Measurements from ENCODE around the gene LASP1NB.

LASP1NB gene

DNA sequence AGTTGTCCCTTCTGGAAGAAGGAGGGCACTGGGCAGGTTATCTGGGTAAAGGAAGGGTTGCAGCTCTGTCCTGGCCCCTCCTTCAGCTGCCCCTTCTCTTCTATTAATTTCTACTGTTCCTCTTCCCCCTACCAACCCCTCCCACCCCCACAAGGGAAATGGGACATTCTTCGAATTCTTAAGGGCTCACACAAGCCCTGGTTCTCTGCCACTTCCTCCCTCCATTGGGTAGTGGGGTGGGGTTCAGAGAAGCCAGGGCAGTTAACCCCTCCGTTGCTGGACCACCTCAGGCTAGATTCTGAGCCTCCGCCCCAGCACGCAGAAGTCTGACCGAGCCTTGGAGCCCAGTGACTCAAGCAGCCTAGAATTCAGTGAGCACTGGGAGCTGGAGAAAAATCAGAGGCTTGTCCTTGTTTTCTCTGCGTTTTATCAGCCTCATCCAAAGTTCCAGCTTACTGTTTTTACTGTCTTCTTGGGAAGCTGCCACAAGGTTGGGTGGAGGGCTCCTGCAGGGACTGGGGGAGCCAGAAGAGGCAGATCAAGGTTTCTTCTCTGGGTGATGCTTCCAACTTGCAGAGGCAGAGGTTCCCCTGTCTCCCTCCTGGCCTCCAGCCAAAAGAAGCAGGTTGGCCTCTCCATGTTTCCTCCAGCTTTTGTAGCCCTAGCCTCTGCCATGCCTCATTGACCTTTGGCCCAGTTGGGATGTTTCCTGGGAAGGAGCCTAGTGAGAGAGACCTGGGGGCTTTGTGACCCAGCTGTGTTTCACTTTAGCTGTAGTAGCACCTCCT lies 45.3 kb upstream of the LASP1NB start:
- CTCF ChIA-PET, result interaction anchor here (0.6 to 1.5 kb wide), 2 partner anchors 45 to 96 kb away, joined by 3 to 5 read pairs; partner anchors contain the start of gene LASP1NB
- Histone ChIP-seq H3K4me3 (ENCODE audit: low read depth in 2 of 2, low read length in 1 of 2) (peak overlapping the region in 1 of 2 experiments; percentile 27; a peak in 2 of 4 replicates), H3K9me3 (no peaks in the 10 kb centered on the region), H4K20me1 (ENCODE audit: insufficient read depth) (peaks cover 88% of the 10 kb centered on the region), H3K9me2 (no peaks in the 10 kb centered on the region), H3K36me3 (replicated peaks in 1 of 2; ENCODE audit: control insufficient read depth in 1 of 2, insufficient read depth in 2 of 2, low read length in 1 of 2) (peaks cover 10 to 47% of the 10 kb centered on the region in 2 experiments), H3K9ac (peak overlapping the region; percentile 1; the same call in 1 of the 2 replicates), H2AFZ (ENCODE audit: low read depth) (no peak overlapping the region), H3K27me3 (ENCODE audit: insufficient read depth) (no peaks in the 10 kb centered on the region), H3F3A (replicated peaks; ENCODE audit: insufficient read depth) (peaks cover 37% of the 10 kb centered on the region), H3K79me2 (ENCODE audit: insufficient read depth) (peaks cover 93% of the 10 kb centered on the region), H3K27ac (ENCODE audit: low read depth in 2 of 2, low read length in 1 of 2) (peak overlapping the region; percentile 13 to 63), H3K4me1 (ENCODE audit: control insufficient read depth in 1 of 2, insufficient read depth in 2 of 2, low read depth in 1 of 2, low read length in 1 of 2) (peaks cover 15 to 45% of the 10 kb centered on the region in 2 experiments; a peak in 3 of 4 replicates), H3K4me2 (peak overlapping the region; percentile 66)
- TF ChIP-seq, protein P1, sequence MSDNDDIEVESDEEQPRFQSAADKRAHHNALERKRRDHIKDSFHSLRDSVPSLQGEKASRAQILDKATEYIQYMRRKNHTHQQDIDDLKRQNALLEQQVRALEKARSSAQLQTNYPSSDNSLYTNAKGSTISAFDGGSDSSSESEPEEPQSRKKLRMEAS (IDR thresholded peaks at IDR 0.05; ENCODE audit: low read depth), result peak; percentile 45; the same call in 1 of the 2 replicates
- TF ChIP-seq RCOR1 (IDR thresholded peaks at IDR 0.05; ENCODE audit: low read length) (no peak), SMC3 (IDR thresholded peaks at IDR 0.05; ENCODE audit: low read depth, low read length) (no peak), JUND (IDR thresholded peaks at IDR 0.05) (peak; percentile 45; the same call in 1 of the 2 replicates), NFIC (IDR thresholded peaks at IDR 0.05; ENCODE audit: borderline replicate concordance) (peak; percentile 76), ELF1 (IDR thresholded peaks at IDR 0.05) (0 out of 2 replicates have a peak, but pooled peaks have one; percentile 21), FOSL2 (IDR thresholded peaks at IDR 0.05; ENCODE audit: borderline replicate concordance, low read depth) (peak; percentile 3; the same call in 1 of the 2 replicates), TAF1 (IDR thresholded peaks at IDR 0.05; ENCODE audit: borderline replicate concordance, low read depth, low read length) (no peak), EP300 (IDR thresholded peaks at IDR 0.05; ENCODE audit: borderline replicate concordance in 1 of 2, low read depth in 1 of 2, low read length in 1 of 2) (0 out of 4 replicates have a peak, but pooled peaks of 1 of the 2 experiments have one; percentile 41), TEAD4 (IDR thresholded peaks at IDR 0.05; ENCODE audit: borderline replicate concordance, insufficient read depth) (peak; percentile 85), RXRA (IDR thresholded peaks at IDR 0.05; ENCODE audit: borderline replicate concordance, low read depth) (0 out of 2 replicates have a peak, but pooled peaks have one; percentile 20)
- POLR2A ChIA-PET, result no interaction called here
- WGBS (ENCODE audit: low lambda C conversion rate), result 12% methylated on average over 6 of the region's 6 CpGs
- DNase-seq, result no peak

DNA sequence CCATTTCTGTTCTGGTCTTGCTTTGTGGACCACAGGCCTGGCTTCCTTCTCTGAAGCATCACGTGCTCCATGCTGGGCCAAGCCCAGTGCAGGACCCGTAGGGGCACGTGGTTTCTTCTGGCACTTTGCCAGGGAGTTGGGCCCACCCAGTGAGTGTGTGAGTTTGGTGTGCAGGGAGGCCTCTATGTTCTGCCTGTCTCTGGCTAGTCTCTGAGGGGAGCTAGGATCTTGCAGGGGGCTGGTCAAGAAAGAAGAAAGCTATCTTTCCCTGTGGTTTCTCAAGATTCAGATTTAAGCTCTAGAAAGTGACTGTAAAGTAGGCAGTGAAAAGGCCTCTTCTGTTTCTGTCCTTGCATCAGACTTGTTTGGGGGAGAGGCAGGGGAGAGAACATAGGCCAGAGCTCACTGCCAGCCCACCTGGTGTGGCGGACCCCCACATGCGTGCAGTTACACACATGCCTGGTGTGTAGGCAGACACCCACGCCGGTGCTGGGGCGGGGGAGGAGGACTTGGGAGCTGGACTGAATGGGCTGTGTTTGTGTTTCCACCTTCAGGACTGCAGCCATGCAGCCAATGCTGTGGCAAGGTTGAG lies 43.7 kb upstream of the LASP1NB start:
- Histone ChIP-seq H3F3A (replicated peaks; ENCODE audit: insufficient read depth) (peaks cover 34% of the 10 kb centered on the region), H3K9me3 (no peaks in the 10 kb centered on the region), H3K9me2 (no peaks in the 10 kb centered on the region), H4K20me1 (ENCODE audit: insufficient read depth) (peaks cover 89% of the 10 kb centered on the region), H2AFZ (ENCODE audit: low read depth) (no peak overlapping the region), H3K9ac (no peak overlapping the region; the same call in 1 of the 2 replicates), H3K4me3 (ENCODE audit: low read depth in 2 of 2, low read length in 1 of 2) (no peak overlapping the region), H3K4me1 (ENCODE audit: control insufficient read depth in 1 of 2, insufficient read depth in 2 of 2, low read depth in 1 of 2, low read length in 1 of 2) (peaks cover 21 to 45% of the 10 kb centered on the region in 2 experiments; a peak in 3 of 4 replicates), H3K79me2 (ENCODE audit: insufficient read depth) (peaks cover 93% of the 10 kb centered on the region), H3K27me3 (ENCODE audit: insufficient read depth) (no peaks in the 10 kb centered on the region), H3K36me3 (replicated peaks in 1 of 2; ENCODE audit: control insufficient read depth in 1 of 2, insufficient read depth in 2 of 2, low read length in 1 of 2) (peaks cover 15 to 54% of the 10 kb centered on the region in 2 experiments), H3K27ac (ENCODE audit: low read depth in 2 of 2, low read length in 1 of 2) (peak overlapping the region in 1 of 2 experiments; percentile 63; a peak in 2 of 4 replicates), H3K4me2 (peak overlapping the region; percentile 66)
- WGBS (ENCODE audit: low lambda C conversion rate), result 69% methylated on average over 8 of the region's 8 CpGs
- DNase-seq, result peak; percentile 63
- ChIA-PET CTCF (interaction anchor here (0.7 to 1.5 kb wide), 2 partner anchors 10 to 94 kb away, joined by 3 to 5 read pairs; no protein-coding TSS in a partner anchor), POLR2A (interaction anchor here (0.6 to 1.3 kb wide), 2 partner anchors 28 to 150 kb away, joined by 3 to 5 read pairs; partner anchors contain the start of gene RPL23)
- TF ChIP-seq MEF2A (IDR thresholded peaks at IDR 0.05; ENCODE audit: borderline replicate concordance, low read depth) (no peak), SMC3 (IDR thresholded peaks at IDR 0.05; ENCODE audit: low read depth, low read length) (no peak), GATA2 (CRISPR knock-in tag; IDR thresholded peaks at IDR 0.05) (no peak), TCF12 (IDR thresholded peaks at IDR 0.05) (no peak), FOXM1 (IDR thresholded peaks at IDR 0.05; ENCODE audit: low read depth) (no peak), CHD2 (IDR thresholded peaks at IDR 0.05; ENCODE audit: low read length, partially characterized antibody) (no peak), FOSL2 (IDR thresholded peaks at IDR 0.05; ENCODE audit: borderline replicate concordance, low read depth) (no peak)
- TF ChIP-seq, protein P2, sequence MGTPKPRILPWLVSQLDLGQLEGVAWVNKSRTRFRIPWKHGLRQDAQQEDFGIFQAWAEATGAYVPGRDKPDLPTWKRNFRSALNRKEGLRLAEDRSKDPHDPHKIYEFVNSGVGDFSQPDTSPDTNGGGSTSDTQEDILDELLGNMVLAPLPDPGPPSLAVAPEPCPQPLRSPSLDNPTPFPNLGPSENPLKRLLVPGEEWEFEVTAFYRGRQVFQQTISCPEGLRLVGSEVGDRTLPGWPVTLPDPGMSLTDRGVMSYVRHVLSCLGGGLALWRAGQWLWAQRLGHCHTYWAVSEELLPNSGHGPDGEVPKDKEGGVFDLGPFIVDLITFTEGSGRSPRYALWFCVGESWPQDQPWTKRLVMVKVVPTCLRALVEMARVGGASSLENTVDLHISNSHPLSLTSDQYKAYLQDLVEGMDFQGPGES (IDR thresholded peaks at IDR 0.05; ENCODE audit: low read depth, low read length), result no peak
- TF ChIP-seq, protein P3, sequence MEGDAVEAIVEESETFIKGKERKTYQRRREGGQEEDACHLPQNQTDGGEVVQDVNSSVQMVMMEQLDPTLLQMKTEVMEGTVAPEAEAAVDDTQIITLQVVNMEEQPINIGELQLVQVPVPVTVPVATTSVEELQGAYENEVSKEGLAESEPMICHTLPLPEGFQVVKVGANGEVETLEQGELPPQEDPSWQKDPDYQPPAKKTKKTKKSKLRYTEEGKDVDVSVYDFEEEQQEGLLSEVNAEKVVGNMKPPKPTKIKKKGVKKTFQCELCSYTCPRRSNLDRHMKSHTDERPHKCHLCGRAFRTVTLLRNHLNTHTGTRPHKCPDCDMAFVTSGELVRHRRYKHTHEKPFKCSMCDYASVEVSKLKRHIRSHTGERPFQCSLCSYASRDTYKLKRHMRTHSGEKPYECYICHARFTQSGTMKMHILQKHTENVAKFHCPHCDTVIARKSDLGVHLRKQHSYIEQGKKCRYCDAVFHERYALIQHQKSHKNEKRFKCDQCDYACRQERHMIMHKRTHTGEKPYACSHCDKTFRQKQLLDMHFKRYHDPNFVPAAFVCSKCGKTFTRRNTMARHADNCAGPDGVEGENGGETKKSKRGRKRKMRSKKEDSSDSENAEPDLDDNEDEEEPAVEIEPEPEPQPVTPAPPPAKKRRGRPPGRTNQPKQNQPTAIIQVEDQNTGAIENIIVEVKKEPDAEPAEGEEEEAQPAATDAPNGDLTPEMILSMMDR (IDR thresholded peaks at IDR 0.05), result no peak
- TF ChIP-seq, protein P4, sequence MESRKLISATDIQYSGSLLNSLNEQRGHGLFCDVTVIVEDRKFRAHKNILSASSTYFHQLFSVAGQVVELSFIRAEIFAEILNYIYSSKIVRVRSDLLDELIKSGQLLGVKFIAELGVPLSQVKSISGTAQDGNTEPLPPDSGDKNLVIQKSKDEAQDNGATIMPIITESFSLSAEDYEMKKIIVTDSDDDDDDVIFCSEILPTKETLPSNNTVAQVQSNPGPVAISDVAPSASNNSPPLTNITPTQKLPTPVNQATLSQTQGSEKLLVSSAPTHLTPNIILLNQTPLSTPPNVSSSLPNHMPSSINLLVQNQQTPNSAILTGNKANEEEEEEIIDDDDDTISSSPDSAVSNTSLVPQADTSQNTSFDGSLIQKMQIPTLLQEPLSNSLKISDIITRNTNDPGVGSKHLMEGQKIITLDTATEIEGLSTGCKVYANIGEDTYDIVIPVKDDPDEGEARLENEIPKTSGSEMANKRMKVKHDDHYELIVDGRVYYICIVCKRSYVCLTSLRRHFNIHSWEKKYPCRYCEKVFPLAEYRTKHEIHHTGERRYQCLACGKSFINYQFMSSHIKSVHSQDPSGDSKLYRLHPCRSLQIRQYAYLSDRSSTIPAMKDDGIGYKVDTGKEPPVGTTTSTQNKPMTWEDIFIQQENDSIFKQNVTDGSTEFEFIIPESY (IDR thresholded peaks at IDR 0.05; ENCODE audit: borderline replicate concordance, low read depth), result no peak

Measured in SK-N-SH (cell line).